ENCODE results near the gene KIF11.
"Not testable (repeated sequence)": the region's sequence is repeated elsewhere in the genome, so short reads cannot be mapped to it uniquely, and the experiment has no call there.

The KIF11 gene

GRCh38 chr10:92592761-92593618, at the start of gene KIF11:
Gene KIF11, plus strand, starts transcription at chr10:92593130. Its CDS starts 246 bp downstream, at chr10:92593376.
- DNase-seq: peak; percentile 98

- DNase-seq: no peak
These were observed 48.6 kb upstream of the KIF11 start for GRCh38 chr10:92544296-92544695.

GRCh38 chr10:92545556-92545955, 47.4 kb upstream of the KIF11 start:
- no peak for DNase-seq

GRCh38 chr10:92547676-92548075, 45.3 kb upstream of the KIF11 start:
- DNase-seq: no peak

- no peak for DNase-seq
These were observed 42.0 kb upstream of the KIF11 start for GRCh38 chr10:92550924-92551323.

- no peak for DNase-seq
These were observed 40.6 kb upstream of the KIF11 start for GRCh38 chr10:92552310-92552709.

- DNase-seq: no peak
These were observed 39.0 kb upstream of the KIF11 start for GRCh38 chr10:92553959-92554358.

- DNase-seq: no peak
These were observed 33.9 kb upstream of the KIF11 start for GRCh38 chr10:92559046-92559445.

GRCh38 chr10:92562424-92562823, 30.5 kb upstream of the KIF11 start:
- DNase-seq: no peak

GRCh38 chr10:92567952-92568600, 24.9 kb upstream of the KIF11 start:
- no peak for DNase-seq

- DNase-seq: no peak
These were observed 23.9 kb upstream of the KIF11 start for GRCh38 chr10:92569071-92569470.

- DNase-seq: not testable (repeated sequence)
These were observed 23.3 kb upstream of the KIF11 start for GRCh38 chr10:92569663-92570062.

- no peak for DNase-seq
These were observed 21.3 kb upstream of the KIF11 start for GRCh38 chr10:92571649-92572048.

- no peak for DNase-seq
These were observed 20.4 kb upstream of the KIF11 start for GRCh38 chr10:92572362-92573090.

GRCh38 chr10:92573091-92573797, 19.7 kb upstream of the KIF11 start:
- DNase-seq: peak; percentile 58

- peak; percentile 87 for DNase-seq
These were observed 19.0 kb upstream of the KIF11 start, which contains the start of gene IDE for GRCh38 chr10:92573798-92574547. Gene IDE, minus strand, starts transcription at chr10:92574093. Its CDS starts 74 bp downstream, at chr10:92574019.

- DNase-seq: no peak
These were observed 18.2 kb upstream of the KIF11 start for GRCh38 chr10:92574548-92575261.

GRCh38 chr10:92575961-92576360, 17.0 kb upstream of the KIF11 start:
- no peak for DNase-seq

- not testable (repeated sequence) for DNase-seq
These were observed 10.6 kb upstream of the KIF11 start for GRCh38 chr10:92582347-92582746.

- peak; percentile 37 for DNase-seq
These were observed 2.0 kb upstream of the KIF11 start for GRCh38 chr10:92590623-92591549.
